Inferior parietal cortex (tissue), 1 donor: Measurements from ENCODE around the gene TTLL7.
"Not testable (repeated sequence)": the region's sequence is repeated elsewhere in the genome, so short reads cannot be mapped to it uniquely, and the experiment has no call there.

Experiments used
- DNase-seq: peaks from one replicate; pipeline ENCODE4 v3.0.0-alpha.2; 2016; ENCODE audit errors: extremely low spot score

The TTLL7 gene

GRCh38 chr1:83996621-83997020 lies 2.3 kb downstream of the TTLL7 start:
- DNase-seq: no peak

GRCh38 chr1:83996191-83996590 lies 2.7 kb downstream of the TTLL7 start:
- DNase-seq: peak; percentile 37

GRCh38 chr1:83995649-83996048 lies 3.3 kb downstream of the TTLL7 start:
- no peak for DNase-seq

- no peak for DNase-seq
Observed at GRCh38 chr1:83994111-83994510, 4.8 kb downstream of the TTLL7 start.

- DNase-seq: no peak
Observed at GRCh38 chr1:83990734-83991133, 8.2 kb downstream of the TTLL7 start.

- DNase-seq: no peak
Observed at GRCh38 chr1:83985048-83985447, 13.9 kb downstream of the TTLL7 start.

- DNase-seq: not testable (repeated sequence)
Observed at GRCh38 chr1:83983918-83984317, 15.0 kb downstream of the TTLL7 start.

- no peak for DNase-seq
Observed at GRCh38 chr1:83978056-83978455, 20.9 kb downstream of the TTLL7 start.

- DNase-seq: no peak
Observed at GRCh38 chr1:83976920-83977319, 22.0 kb downstream of the TTLL7 start.

GRCh38 chr1:83970802-83971201 lies 28.1 kb downstream of the TTLL7 start:
- DNase-seq: no peak

GRCh38 chr1:83970114-83970513 lies 28.8 kb downstream of the TTLL7 start:
- no peak for DNase-seq

GRCh38 chr1:83967336-83967735 lies 31.6 kb downstream of the TTLL7 start:
- DNase-seq: no peak

GRCh38 chr1:83964153-83964552 lies 34.8 kb downstream of the TTLL7 start:
- no peak for DNase-seq

GRCh38 chr1:83961571-83962295 lies 37.2 kb downstream of the TTLL7 start:
- peak; percentile 72 for DNase-seq

GRCh38 chr1:83960669-83961277 lies 38.2 kb downstream of the TTLL7 start:
- DNase-seq: peak; percentile 76

GRCh38 chr1:83959824-83960498 lies 39.0 kb downstream of the TTLL7 start:
- no peak for DNase-seq

GRCh38 chr1:83958704-83959103 lies 40.2 kb downstream of the TTLL7 start:
- DNase-seq: no peak

- DNase-seq: no peak
Observed at GRCh38 chr1:83954166-83954823, 44.6 kb downstream of the TTLL7 start.

GRCh38 chr1:83950106-83950661 lies 48.7 kb downstream of the TTLL7 start:
- DNase-seq: no peak

- DNase-seq: no peak
Observed at GRCh38 chr1:83942914-83943313, 56.0 kb downstream of the TTLL7 start.

GRCh38 chr1:83934550-83934949 lies 64.4 kb downstream of the TTLL7 start:
- DNase-seq: no peak

- DNase-seq: no peak
Observed at GRCh38 chr1:83932693-83933092, 66.2 kb downstream of the TTLL7 start.
